NCI-H1417 (cell line): ENCODE measurements around the gene PLD4.

Source experiments
- DNase-seq, 3 experiments: peaks; one replicate each; lab custom pipeline; 2025; lab: John Stamatoyannopoulos, UW

The PLD4 gene

DNA sequence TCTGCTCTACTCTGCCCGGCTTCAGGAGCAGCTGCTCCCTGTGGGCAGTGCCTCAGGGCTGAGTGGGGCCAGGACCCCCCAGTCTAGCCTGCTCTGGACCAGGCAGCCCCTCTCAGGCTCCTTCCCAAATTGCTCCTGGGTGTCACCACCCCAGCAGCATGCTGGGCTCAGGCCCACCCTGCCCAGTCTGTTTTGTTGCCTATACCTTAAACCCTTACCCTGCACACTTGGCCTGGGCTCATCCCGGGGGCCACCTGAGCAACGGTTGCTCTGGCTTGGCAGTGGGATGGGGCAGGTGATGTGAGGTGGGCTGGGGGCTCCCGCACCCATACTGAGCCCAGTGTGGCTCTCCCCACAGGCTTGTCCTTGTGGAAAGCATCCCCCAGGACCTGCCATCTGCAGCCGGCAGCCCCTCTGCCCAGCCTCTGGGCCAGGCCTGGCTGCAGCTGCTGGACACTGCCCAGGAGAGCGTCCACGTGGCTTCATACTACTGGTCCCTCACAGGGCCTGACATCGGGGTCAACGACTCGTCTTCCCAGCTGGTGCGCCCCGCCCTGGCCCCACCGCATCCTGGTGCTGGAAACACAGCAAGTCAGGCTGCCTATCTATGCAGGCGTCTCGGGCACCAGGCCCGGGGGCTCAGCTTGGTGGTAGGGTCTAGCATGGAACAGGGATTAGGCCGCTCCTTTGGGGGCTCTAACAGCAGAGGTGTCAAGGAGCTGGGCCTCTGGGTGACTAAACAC, 3.9 kb downstream of the PLD4 start:
- no peak for DNase-seq

GRCh38 chr14:104929268-104930230, 4.9 kb downstream of the PLD4 start:
- no peak for DNase-seq

GRCh38 chr14:104930526-104931303, 6.0 kb downstream of the PLD4 start:
- DNase-seq = no peak

DNA sequence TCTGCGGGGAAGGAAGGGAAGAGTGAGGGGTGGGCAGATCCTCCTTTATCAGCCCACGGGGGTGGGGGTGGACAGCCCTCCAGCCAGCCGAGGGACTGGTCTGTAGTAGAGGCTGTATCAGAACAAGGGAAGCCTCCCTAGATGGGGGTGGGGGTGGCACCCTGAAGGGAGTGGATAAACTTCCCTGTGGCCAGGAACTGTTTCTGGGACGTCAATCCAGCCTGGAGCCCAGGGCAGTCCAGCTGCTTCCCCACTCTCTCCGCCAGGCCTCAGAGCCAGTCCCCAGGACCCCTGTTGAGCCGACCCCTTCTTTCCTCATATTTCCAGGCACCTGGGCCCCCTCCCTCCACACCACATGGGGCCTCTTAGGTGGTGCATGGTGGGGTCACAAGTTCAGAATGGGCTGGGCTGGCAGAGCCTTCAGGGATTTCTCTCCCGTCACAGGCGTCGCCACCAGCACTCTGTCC, 6.7 kb downstream of the PLD4 start:
- no peak for DNase-seq

DNA sequence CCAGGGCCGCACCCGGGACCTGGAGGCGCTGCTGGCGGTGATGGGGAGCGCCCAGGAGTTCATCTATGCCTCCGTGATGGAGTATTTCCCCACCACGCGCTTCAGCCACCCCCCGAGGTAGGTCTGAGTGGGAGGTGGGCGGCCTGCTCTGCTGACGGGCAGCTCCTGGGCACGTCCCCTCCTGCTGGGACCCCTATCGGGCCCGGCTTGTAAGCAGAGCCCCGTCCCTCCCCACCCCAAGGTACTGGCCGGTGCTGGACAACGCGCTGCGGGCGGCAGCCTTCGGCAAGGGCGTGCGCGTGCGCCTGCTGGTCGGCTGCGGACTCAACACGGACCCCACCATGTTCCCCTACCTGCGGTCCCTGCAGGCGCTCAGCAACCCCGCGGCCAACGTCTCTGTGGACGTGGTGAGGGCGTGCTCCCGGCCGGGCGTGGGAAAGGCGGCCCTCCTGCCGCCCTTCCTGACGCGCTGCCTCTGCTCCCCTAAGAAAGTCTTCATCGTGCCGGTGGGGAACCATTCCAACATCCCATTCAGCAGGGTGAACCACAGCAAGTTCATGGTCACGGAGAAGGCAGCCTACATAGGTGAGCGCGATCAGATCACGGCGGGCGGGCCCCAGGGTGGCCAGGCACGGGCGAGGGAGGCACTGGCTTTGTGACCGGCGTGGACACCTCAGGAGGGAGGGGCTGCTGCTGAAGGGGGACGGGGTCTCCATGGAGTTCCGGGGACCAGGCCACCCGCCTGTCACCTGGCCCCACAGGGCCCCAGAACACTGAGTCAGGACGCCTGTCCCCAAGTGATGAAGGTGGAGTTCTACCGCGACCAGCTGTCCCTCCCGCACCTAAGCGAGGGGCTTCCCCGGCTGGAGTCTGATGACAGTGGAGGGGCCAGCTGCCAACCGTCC, 7.3 kb downstream of the PLD4 start:
- DNase-seq = no peak

DNA sequence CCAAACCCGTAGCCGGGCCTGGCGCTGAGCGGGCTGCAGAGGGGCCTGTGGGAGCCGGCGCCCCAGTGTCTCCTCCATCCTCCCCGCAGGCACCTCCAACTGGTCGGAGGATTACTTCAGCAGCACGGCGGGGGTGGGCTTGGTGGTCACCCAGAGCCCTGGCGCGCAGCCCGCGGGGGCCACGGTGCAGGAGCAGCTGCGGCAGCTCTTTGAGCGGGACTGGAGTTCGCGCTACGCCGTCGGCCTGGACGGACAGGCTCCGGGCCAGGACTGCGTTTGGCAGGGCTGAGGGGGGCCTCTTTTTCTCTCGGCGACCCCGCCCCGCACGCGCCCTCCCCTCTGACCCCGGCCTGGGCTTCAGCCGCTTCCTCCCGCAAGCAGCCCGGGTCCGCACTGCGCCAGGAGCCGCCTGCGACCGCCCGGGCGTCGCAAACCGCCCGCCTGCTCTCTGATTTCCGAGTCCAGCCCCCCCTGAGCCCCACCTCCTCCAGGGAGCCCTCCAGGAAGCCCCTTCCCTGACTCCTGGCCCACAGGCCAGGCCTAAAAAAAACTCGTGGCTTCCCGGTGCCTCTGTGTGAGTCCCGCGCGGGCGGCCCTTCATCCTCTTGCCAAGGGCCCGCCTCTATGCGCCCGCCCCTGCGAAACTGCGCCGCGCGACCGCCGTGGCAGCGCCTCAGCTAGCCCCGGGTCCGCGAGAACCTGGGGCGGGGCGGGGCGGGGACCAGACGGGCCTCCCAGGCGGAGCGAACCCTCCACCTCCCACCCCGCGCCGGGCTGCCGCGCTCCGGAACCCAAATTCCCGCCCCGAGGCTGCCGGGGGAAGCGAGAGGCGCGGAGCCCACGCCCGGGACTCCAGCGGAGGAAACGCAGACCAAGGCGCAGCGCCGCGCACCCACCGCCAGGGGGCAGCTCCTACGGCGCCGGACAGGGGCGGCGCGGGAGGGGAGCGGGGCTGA, 8.3 kb downstream of the PLD4 start:
- DNase-seq = peak; percentile 71 to 78 (median 77)

DNA sequence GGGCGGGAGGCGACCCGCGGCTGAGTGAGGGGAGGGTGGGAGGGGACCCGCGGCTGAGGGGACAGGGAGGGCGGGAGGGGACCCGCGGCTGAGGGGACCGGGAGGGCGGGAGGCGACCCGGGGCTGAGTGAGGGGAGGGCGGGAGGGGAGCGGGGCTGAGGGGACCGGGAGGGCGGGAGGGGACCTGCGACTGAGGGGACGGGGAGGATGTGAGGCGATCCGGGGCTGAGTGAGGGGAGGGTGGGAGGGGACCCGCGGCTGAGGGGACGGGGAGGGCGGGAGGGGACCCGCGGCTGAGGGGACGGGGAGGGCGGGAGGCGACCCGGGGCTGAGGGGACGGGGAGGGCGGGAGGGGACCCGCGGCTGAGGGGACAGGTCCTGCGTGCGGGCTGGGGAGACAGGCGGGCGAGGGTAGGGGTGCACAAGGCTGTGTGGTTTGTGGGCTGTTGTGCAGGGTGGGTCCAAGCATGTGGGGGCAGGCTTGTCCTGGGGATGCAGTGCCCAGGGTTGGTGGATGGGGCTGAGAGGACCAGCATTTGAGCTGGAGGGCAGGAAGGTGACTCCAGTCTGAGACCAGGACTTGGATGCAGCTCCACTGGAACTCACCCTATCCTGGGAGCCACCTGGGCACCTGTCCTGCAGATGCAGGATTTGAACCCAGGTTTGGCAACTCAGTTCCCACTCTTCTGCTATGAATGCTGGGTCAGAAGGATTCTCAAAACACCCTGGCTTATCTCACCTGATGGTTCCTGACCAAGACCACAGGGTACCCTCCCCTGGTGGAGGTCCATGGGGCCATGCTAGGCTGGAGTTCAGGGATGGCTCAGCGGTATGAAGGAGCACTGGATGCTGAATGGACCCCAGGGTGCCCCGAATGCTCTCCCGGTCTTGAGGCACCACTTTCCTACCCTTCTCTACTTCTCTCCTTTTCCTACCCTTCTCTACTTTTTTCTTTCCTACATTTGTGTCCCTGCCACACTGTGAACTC, 9.4 kb downstream of the PLD4 start:
- DNase-seq = no peak

- DNase-seq = no peak
These were observed 10.5 kb downstream of the PLD4 start for GRCh38 chr14:104935026-104935650.

DNA sequence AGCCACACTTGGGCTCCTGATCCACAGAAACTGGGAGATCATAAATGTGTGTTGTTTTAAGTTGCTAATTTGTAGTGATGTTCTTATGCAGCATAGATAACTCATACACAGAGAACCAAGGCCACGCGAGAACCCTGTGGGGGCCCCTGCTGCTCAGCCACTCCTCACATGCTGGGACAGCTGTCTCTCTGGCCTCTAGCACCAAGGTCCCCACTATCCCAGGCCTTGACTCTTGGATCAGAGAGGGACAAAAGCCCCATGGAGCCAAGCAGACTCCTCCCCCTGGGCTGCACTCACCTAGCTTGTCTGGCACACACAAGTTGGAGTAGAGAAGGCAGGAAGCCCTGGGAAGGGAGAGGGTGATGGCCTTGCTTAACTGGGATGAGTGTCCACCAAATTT, 11.3 kb downstream of the PLD4 start:
- DNase-seq = no peak

- no peak for DNase-seq
These were observed 11.9 kb downstream of the PLD4 start for GRCh38 chr14:104936361-104937155.

GRCh38 chr14:104937161-104937560, 12.5 kb downstream of the PLD4 start:
- DNase-seq = no peak

- no peak for DNase-seq
These were observed 13.2 kb downstream of the PLD4 start for GRCh38 chr14:104937694-104938365.

GRCh38 chr14:104938436-104938835, 13.8 kb downstream of the PLD4 start:
- DNase-seq = no peak

DNA sequence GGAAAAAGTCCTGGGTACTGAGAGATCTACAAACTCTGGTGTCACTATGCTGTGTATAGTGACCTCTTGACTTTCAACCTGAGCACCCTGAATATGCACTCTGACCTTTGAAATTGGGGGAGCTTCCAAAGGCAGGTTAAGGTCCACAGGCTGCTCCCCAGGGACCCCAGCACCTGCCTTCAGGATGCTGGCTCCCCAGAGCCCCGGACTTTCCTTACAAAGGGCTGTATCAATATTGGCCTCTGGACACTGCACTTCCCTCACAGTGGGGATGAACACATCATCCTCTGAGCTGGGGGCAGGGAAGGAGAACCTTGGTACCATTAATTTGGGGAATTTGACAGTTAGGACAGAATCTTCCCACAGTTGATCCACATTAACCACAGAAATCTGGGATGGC, 14.3 kb downstream of the PLD4 start:
- no peak for DNase-seq

DNA sequence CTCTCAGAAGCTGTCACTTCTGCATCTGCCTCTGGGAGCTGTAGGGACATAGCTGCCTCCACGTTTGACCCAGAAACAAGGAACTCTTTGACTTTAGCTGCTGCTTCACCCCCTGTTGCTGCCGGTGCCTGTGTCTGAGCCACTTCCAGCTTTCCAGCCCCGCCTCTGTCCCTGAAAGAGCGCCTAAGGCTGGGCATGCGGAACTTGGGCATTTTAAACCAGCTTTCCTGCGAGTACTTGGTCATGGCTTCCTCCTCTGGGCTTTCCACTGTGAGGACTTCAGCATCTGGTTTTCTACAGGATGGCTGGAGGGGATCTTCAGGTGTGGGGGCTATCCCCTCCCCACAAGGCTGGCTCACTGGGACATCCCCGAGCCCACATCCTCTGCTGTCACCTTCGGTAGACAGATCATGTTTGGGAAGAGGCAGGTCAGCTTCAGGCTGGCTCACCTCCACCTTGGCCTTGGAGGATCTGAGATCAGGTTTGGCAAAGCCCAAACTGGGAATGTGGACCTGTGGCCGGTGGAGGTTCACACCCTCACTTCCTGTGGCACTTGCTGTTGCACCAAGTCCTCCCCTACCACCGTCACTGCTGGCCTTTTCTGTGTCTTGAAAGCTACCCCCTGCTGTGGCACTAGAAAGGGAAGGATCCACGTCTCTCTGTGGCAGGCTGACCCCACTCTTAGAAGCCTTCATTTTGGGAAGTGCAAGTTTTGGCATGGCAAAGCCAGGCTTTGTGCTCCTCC, 15.2 kb downstream of the PLD4 start:
- no peak for DNase-seq

DNA sequence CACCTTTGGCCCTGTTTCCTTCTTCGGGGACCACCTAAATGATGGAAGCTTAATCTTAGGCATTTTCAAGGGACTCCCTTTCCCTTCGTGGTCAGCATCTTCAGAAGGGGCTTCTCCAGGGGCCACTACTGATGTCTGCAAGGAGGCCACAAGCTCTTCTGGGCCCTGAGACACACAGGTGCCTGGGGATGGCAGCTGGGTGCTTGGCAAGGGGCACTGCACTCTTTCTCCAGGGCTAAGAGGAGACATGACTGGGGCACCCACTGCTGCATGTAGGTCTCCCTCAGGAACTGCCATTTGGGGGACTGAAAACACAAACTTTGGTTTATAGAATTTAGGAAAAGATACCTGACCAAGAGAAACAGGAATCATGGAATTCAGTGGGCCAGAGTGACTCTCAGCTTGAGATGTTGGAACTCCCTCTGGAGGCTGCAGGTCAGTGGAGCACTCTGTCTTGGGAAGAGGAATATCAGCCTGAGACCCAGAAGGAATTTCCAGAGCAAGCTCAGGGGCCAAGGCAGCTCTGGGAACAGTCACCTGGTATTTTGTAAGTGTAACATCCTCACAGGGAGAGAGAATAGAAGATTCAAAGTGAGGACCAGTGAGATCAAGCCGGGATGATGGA, 16.0 kb downstream of the PLD4 start:
- DNase-seq = peak in 1 of 3 experiments; percentile 27
